AG04449 (cell line): ENCODE data around the gene MYBL2.
"Not testable (repeated sequence)": the region's sequence is repeated elsewhere in the genome, so short reads cannot be mapped to it uniquely, and the experiment has no call there.

Experiments
- CTCF ChIA-PET: fragments of 350-600 bp; formaldehyde crosslinking; extraction: SDS; loops from one replicate; lab custom pipeline; 2021; ENCODE audit warnings: antibody characterized with exemption; lab: Yijun Ruan, JAX
- POLR2A ChIA-PET: fragments of 400-600, 350-600 bp; formaldehyde crosslinking; extraction: SDS; loops from one replicate; lab custom pipeline; 2020; ENCODE audit warnings: antibody characterized with exemption, inconsistent platforms; lab: Yijun Ruan, JAX
- DNase-seq: peaks from one replicate; pipeline ENCODE4 v3.0.0-alpha.2; 2010; ENCODE audit warnings: low read depth, low spot score
- H3K4me3 ChIP-seq: 2 replicates; pipeline ENCODE4 v1.5.1; 2011; ENCODE audit warnings: low read depth, mild to moderate bottlenecking, control low read depth, low read length
- TF ChIP-seq, protein P1 (sequence below): IDR thresholded peaks from one replicate; pipeline ENCODE4 v1.5.1; 2011; ENCODE audit warnings: mild to moderate bottlenecking, moderate library complexity, low read length, control low read depth, inconsistent platforms; ENCODE audit not compliant: insufficient read depth; ENCODE audit errors: missing control alignments

MYBL2 gene

DNA sequence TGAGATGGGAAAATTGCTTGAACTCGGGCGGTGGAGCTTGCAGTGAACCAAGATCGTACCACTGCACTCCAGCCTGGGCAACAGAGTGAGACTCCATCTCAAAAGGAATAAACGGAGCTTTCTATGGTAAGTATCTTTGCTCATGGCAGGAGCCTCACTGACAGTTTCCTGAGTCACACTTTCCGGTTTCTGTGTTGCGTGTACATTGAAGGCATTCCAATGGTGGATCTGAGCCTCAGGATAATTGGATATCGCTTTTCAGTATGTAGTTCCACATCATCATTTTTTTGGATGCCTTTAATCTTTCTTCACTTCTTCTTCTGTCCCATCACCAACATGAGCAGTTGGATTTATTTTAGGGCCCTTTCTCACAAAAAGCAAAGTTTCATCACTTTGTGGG is 88.5 kb downstream of the MYBL2 start:
- ChIA-PET CTCF (interaction anchor here (0.8 to 3.2 kb wide), 6 partner anchors 33 to 334 kb away, joined by 3 to 10 read pairs (median 6); no protein-coding TSS in a partner anchor), POLR2A (interaction anchor here (0.8 kb wide), 1 partner anchor 11 kb away, joined by 3 read pairs; no protein-coding TSS in a partner anchor)
- TF ChIP-seq, protein P1, sequence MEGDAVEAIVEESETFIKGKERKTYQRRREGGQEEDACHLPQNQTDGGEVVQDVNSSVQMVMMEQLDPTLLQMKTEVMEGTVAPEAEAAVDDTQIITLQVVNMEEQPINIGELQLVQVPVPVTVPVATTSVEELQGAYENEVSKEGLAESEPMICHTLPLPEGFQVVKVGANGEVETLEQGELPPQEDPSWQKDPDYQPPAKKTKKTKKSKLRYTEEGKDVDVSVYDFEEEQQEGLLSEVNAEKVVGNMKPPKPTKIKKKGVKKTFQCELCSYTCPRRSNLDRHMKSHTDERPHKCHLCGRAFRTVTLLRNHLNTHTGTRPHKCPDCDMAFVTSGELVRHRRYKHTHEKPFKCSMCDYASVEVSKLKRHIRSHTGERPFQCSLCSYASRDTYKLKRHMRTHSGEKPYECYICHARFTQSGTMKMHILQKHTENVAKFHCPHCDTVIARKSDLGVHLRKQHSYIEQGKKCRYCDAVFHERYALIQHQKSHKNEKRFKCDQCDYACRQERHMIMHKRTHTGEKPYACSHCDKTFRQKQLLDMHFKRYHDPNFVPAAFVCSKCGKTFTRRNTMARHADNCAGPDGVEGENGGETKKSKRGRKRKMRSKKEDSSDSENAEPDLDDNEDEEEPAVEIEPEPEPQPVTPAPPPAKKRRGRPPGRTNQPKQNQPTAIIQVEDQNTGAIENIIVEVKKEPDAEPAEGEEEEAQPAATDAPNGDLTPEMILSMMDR: no peak
- H3K4me3 ChIP-seq: no peak overlapping the region
- no peak for DNase-seq

DNA sequence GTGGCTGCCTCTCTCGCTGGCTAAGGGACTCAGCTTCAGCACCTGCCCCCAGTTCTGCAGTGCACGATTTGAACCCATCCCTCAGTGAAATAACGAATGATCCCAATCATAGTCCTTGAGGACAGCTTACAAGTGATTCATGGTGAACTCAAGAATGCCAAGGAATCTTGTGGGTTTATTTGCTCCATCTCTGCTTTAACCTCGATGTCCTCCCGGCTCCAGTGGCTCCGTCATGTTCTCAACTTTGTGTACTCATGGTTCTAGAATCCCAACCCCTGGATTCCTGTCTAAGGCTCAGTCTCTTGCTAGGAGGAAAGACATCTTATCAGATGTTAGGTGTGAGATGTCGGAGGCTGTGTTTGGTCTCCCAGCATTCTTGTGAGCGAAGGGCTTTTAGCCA is 88.9 kb downstream of the MYBL2 start:
- CTCF ChIA-PET: interaction anchor here (0.8 to 3.2 kb wide), 5 partner anchors 32 to 333 kb away, joined by 3 to 10 read pairs (median 6); no protein-coding TSS in a partner anchor
- no peak overlapping the region for H3K4me3 ChIP-seq
- DNase-seq: no peak
- TF ChIP-seq, protein P1: no peak
- POLR2A ChIA-PET: no interaction called here

DNA sequence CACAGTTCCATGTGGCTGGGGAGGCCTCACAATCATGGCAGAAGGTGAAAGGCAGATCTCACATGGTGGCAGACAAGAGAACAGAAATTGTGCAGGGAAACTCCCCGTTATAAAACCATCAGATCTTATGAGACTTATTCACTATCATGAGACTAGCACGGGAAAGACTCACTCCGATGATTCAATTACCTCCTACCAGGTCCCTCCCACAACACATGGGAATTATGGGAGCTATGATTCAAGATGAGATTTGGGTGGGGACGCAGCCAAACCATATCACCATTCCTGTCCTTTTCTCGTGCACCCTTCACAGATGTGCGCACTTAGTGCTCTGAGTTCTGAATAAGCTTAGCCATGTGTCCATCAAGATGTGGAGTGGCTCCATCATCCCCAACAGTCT is 91.0 kb downstream of the MYBL2 start:
- H3K4me3 ChIP-seq, CTCF ChIA-PET, DNase-seq, POLR2A ChIA-PET: not testable (repeated sequence)

DNA sequence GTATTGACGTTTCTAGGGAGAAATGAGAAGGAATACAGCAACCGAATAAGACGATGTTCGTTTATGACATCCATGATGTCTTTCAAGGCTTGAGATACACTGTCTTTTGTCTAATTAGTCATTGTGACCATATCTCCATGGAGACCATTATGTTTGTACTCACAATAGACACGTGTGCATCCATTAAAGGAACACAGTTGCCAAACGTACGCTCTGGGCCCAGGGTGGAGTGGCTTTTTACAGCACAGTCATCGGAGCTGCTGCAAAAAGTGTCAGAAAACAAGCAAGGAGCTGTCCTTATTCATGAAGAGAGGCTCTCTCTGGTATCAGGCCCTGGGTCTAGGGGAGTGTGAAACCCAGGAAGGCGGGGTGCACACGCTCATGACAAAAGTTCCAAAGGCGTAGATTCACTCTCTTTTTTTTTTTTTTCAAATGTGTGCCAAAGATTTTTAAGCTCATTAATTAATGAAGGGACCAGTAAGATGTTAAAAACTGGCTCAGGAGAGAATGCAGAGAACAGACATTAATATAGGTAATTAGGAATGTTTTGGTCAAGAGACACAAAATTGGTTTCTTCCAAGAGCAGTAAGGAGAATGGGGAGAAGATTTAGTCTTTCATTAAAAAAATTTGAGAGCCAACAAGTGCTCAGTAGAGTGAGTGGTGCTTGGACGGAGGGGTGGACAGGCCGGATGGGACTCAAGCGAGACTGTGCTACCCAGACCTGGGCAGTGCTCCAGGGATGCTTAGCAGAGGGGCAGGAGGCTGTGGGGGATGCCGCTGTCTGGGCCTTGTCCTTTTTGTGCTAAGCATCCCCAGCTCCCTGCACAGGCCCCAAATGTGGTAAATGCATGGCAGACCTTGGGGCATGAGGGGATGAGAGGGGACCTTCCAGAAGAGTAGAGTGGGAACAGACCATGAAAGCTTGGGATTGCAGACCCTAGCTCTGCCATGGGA is 94.7 kb downstream of the MYBL2 start:
- CTCF ChIA-PET: interaction anchor here (0.6 to 2.1 kb wide), 3 partner anchors 11 to 319 kb away, joined by 3 to 17 read pairs (median 3); no protein-coding TSS in a partner anchor
- POLR2A ChIA-PET: no interaction called here
- TF ChIP-seq, protein P1: no peak
- no peak for DNase-seq
- H3K4me3 ChIP-seq: no peak overlapping the region

DNA sequence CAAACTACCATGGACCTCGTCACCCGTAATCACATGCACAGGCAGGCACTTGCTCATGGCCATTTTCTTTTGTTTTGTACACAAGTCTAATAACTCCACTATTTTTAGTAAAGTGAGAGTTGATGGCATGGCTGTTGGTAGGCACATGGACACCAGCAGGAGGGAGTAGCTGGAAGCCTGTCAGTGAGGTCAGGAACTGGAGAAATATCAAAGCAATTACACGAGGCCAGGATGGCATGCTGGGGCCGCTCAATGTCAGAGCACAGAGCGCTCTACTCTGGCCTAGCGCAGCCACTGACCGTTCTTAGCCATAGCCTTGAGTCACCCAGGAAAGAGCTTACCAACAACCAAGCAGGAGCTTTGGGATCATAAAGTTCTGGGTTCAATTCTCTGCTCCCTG is 96.0 kb downstream of the MYBL2 start:
- CTCF ChIA-PET: interaction anchor here (0.6 to 2.1 kb wide), 2 partner anchors 12 to 14 kb away, joined by 3 to 17 read pairs; no protein-coding TSS in a partner anchor
- H3K4me3 ChIP-seq: no peak overlapping the region
- POLR2A ChIA-PET: no interaction called here
- TF ChIP-seq, protein P1: no peak
- no peak for DNase-seq

DNA sequence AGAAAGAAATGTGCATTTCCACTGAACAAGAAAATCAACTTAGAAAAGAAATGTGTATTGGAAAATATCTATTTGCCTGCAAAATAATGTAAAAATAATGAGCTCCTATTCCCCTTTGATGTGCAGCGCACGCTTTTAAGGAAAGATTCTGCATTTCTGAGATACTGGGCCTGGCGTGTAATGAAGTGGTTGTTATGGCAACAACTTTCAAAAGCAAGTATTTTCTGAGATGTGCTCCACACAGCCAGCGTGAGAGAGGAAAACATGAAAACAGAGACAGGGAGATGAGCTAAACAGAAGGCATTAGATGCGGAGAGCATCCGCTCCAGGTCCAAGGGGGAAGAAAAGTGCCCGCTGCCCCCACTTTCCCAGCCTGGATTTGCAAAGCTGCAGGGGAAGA is 99.0 kb downstream of the MYBL2 start:
- ChIA-PET CTCF (interaction anchor here (1.0 to 2.5 kb wide), 2 partner anchors 16 to 315 kb away, joined by 3 to 17 read pairs; no protein-coding TSS in a partner anchor), POLR2A (interaction anchor here (0.6 to 1.0 kb wide), 2 partner anchors 9 to 11 kb away, joined by 3 read pairs; no protein-coding TSS in a partner anchor)
- no peak for DNase-seq
- TF ChIP-seq, protein P1: no peak
- H3K4me3 ChIP-seq: no peak overlapping the region
